GM13977 (cell line): Measurements from ENCODE around the gene MYO15B.

Experiments
- DNase-seq: peaks from one replicate; pipeline ENCODE4 v3.0.0; 2012; ENCODE audit warnings: low spot score
- in situ Hi-C: fragments of 300-500 bp; cut with MboI; formaldehyde crosslinking; loops from one replicate; pipeline ENCODE4 v1.12.0; 2022; ENCODE audit warnings: low sequenced_read_pairs, low pct_unique_long_range_greater_than_20kb, mixed read lengths, inconsistent platforms; ENCODE audit not compliant: unreplicated experiment
- TF ChIP-seq, protein P1 (sequence below): IDR thresholded peaks from 2 replicates; pipeline ENCODE4 v1.5.1; 2012; ENCODE audit warnings: mild to moderate bottlenecking, control low read depth; ENCODE audit not compliant: insufficient read depth; ENCODE audit errors: extremely low read depth, missing control alignments

MYO15B gene

DNA sequence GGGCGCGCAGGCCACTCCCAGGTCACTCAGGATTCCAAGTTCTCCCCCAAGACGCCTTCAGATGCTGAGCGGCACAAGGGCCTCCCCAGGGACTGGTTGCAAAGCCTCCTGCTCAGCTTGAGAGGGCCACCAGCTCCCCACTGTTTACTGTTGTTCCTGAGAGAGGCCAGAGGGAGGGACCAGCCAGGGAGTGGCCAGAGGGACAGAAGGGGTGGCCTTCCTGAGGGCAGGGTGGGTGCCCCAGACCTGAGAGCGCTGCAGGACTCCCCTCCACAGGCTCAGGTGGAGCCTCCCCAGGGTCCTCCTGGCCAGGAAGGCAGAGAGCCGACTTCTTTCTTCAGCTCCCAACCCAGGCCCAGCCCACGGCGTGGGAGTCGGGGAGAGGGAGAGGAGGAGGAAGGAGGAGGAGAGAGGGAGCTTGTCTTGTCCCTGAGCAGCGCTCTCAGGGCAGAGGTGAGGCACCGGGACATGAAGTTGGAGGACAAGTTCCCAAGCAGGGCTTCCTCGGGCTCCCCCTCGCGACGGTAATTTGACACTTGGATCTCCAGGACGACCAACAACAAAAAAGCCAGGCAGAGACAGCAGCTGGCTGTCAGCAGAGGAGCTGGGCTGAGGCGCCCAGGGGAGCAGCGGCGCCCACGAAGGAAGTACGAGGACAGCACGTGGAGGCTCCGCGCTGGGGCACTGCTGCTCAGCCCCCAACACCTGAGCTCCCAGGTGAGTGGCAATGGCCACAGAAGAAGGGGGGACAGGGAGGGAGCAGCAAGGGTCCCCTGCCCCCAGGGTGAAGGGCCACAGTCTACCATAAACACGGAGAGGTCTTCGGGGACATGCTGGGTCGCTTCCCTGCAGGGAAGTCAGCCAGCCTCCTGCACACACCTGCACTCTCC, 46.1 kb downstream of the MYO15B start:
- DNase-seq, result peak; percentile 87
- TF ChIP-seq, protein P1, sequence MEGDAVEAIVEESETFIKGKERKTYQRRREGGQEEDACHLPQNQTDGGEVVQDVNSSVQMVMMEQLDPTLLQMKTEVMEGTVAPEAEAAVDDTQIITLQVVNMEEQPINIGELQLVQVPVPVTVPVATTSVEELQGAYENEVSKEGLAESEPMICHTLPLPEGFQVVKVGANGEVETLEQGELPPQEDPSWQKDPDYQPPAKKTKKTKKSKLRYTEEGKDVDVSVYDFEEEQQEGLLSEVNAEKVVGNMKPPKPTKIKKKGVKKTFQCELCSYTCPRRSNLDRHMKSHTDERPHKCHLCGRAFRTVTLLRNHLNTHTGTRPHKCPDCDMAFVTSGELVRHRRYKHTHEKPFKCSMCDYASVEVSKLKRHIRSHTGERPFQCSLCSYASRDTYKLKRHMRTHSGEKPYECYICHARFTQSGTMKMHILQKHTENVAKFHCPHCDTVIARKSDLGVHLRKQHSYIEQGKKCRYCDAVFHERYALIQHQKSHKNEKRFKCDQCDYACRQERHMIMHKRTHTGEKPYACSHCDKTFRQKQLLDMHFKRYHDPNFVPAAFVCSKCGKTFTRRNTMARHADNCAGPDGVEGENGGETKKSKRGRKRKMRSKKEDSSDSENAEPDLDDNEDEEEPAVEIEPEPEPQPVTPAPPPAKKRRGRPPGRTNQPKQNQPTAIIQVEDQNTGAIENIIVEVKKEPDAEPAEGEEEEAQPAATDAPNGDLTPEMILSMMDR, result peak; percentile 62
- in situ Hi-C loops, result no loop called here

DNA sequence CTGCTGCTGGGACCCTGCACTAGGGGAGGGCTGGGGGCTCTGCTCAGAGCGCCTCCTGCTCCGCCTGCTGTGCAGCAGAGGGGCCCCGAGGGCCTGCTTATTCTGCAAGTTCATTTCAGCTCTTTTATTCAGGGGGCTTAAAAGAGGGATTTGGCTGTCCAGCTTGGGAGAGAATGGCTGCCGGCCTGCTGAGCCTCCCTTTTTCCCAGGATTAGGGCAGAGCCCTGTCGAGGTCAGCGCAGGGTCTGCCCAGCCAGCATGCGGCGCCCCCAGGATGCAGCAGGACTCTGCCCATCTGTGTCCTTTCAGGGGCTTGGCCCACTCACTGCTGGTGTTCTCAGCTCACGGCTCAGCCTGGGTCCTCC, 46.8 kb downstream of the MYO15B start:
- TF ChIP-seq, protein P1, result no peak
- DNase-seq, result no peak
- in situ Hi-C loops, result no loop called here

DNA sequence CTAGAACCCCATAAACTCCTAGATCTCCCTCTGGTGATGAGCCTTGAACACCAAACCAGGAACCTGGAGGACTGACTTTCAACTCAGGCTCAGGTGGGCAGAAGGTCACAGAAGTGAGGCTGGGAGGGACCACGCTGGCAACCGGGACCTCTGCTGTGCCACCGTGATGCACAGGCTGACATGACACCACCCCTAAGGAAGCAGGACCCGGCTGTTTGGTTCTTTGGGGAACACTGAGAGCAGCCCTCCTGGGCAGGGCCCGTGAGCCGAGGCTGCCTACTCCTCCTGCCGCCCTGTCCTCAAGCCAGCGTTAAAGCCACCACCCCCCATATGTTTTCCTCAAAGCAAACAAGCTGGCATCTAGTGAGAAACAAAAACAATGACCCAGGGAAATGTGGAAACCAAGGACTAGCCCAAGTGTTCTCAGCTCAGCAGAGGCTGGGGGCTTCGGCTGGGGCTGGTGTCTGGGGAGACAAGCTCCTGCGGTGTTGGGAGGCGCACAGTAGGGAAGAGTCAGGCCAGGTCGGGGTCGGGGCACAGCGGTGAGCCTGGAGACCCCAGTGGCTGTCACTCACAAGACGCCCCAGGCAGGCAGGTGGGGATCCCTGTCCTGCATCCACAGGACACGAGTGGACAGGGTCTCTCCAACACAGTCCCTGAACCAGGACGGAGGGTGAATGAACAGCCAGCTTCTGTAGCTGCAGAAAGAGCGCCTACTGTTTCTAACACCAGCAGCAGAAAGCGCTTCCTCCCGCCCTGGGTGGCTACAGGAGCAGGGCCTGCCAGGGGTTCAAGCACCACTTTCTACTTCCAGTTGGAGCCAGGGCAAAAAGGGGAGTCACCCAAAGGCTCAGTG, 47.4 kb downstream of the MYO15B start:
- DNase-seq, result no peak
- TF ChIP-seq, protein P1, result no peak
- in situ Hi-C loops, result no loop called here

DNA sequence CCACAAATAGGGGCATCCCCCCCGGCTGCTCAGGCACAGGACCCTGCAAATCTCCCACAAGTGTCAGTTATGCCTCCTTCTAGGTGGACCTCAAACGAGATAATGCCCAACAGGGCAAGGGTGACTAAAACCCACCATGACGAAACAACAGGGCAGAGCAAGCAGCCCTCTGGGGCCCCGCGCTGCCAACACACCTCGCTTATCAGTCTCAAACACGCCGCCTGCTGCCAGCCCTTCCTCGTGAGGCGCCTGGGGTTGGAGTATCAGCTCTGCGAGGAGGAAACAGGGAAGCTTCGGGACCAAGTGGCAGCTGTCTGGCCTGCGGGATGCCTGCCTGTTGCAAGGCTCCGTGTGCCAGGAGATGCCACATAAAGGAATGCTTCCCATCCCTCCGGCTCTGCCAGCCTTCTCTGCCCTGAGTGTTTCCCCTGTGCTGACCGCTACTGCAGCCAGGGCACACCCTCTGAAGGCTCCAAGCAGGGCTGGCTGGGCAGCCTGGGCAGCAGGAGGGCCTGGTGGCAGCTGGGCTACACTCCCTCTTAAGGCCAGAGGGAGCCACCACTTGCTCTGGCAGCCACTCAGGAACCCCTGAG, 48.1 kb downstream of the MYO15B start:
- no peak for DNase-seq
- in situ Hi-C loops, result no loop called here
- TF ChIP-seq, protein P1, result no peak

DNA sequence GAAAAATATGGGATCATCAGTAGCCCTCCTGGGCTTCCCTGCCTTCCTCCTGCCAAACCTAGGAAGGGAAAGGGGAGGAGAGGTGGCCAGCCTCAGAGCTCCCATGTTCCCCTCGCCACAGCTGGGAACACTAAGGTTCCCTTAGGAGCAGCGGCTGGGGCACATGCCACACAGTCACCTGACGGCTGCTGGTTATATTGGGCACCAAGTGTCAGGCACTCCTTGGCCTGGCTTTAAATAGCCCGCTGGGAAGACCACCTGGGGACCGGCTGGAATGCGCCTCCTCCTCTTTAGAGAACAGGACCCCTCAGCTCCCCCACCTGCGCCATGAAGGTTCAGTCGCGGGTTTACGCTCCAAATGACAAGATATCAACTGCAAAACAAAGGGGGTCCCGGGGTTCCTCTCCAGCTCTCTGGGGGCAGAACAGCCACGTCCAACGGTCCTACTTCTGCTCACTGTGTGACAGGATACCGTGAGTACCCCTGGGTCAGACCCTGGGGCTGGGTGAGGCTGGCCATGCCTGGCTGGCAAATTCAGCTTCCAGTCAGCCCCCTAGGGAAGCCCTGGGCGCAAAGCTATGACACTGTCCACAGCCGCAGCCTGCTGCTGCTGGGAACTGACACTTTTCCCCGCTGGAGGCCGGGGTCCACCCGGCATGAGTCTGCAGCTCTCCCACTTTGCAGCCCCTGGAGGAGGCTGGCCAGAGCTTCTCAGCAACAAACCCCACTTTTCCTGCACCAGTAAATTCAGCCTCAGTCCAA, 49.0 kb downstream of the MYO15B start:
- DNase-seq, result no peak
- in situ Hi-C loops, result no loop called here
- TF ChIP-seq, protein P1, result no peak

DNA sequence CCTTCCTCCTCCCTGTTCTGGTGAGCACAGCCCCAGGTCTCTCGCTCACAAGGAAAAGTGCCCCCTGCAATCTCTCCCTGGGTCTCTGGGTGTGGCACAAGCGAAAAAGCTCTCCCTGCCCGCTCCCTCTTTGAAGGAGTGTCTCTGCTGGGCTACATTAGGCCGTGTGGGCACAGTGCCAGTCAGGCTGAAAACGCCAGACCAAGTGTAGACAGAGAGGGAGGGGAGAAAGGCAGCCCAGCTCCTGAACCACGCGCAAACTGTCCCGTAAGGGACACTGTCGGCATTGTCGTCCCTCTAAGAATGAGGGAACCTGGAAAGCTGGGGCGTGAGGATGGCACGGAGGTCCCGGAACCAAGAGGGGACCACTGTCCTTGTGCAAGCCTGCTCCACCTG, 49.5 kb downstream of the MYO15B start:
- TF ChIP-seq, protein P1, result no peak
- in situ Hi-C loops, result no loop called here
- DNase-seq, result no peak
